ENCODE results near the gene PRIMA1. TPM values are rescaled to one million over a fixed set of nuclear protein-coding genes. Genes with fewer than 3 reads are reported as not detected.

Gene PRIMA1, protein sequence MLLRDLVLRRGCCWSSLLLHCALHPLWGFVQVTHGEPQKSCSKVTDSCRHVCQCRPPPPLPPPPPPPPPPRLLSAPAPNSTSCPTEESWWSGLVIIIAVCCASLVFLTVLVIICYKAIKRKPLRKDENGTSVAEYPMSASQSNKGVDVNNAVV
- total RNA-seq (2011; cell fraction: chromatin; rRNA removed; ENCODE audit: low replicate concordance) = not detected in 2 replicates
- not detected in 2 replicates for total RNA-seq (2011; cell fraction: nucleolus; rRNA removed)
- not detected in 2 replicates for total RNA-seq (2011; cell fraction: nucleoplasm; rRNA removed)
- total RNA-seq (2014; rRNA removed) (not detected in 2 replicates), total RNA-seq (2014; rRNA removed; fragmentation: Illumina TruSeq; extraction: Trizol) (not detected in 2 replicates), total RNA-seq (2015; rRNA removed; fragmentation: Illumina TruSeq; extraction: Trizol) (not detected in 2 replicates), total RNA-seq (2021) (not detected in 2 replicates), polyA plus RNA-seq (2011; rRNA removed) (not detected in 2 replicates), polyA plus RNA-seq (2014; fragmentation: Illumina TruSeq; extraction: Trizol) (not detected in 2 replicates), polyA plus RNA-seq (2014; fragmentation: Nextera tagmentation; extraction: Ambion mirVana) (not detected), polyA plus RNA-seq (2014; rRNA removed) (not detected in 2 replicates), polyA minus RNA-seq (2011; rRNA and poly(A)+ RNA removed) (not detected in 2 replicates), Bru-seq, nascent RNA (not detected), BruChase-seq, experiment 1, labeled RNA remaining after a 2-hour chase (not detected), BruChase-seq, experiment 2, labeled RNA remaining after a 6-hour chase (percentile 2 among the genes with signal in this experiment)
- not detected in 2 replicates for polyA plus RNA-seq (2011; cell fraction: cytosol; rRNA removed)
- polyA plus RNA-seq (2011; cell fraction: nucleus; rRNA removed) = not detected in 2 replicates
- polyA plus RNA-seq (2012) = not detected in 2 replicates
- polyA minus RNA-seq (2011; cell fraction: cytosol; rRNA and poly(A)+ RNA removed) = not detected in 2 replicates
- polyA minus RNA-seq (2011; cell fraction: nucleus; rRNA and poly(A)+ RNA removed) = not detected in 2 replicates
- long read RNA-seq, experiment 1 = 0 reads
- long read RNA-seq, experiment 2 = 0 reads
- long read RNA-seq, experiment 3 = 0 reads

GRCh38 chr14:93788293-93788542 is at the start of gene PRIMA1:
Gene PRIMA1 (minus strand): TSS chr14:93788485. CDS start chr14:93787718, 767 bp downstream.
- ChIA-PET CTCF (ENCODE audit: low intra/inter-chr PET ratio) (no interaction called here), POLR2A (no interaction called here)
- Histone ChIP-seq H3K79me2 (ENCODE audit: control insufficient read depth, insufficient read depth, low read length) (no peaks in the 10 kb centered on the region), H3K9me3 (replicated peaks; ENCODE audit: control insufficient read depth, insufficient read depth, low read depth, low read length) (no peaks in the 10 kb centered on the region), H3K9ac (ENCODE audit: insufficient read depth in 1 of 2, low read depth in 2 of 2, low read length in 2 of 2) (no peak within 1 kb of the TSS), H3K4me2 (ENCODE audit: insufficient read depth, low read length) (no peak within 1 kb of the TSS), H3K27ac (ENCODE audit: extremely low read depth, low read depth, low read length) (no peak within 1 kb of the TSS), H3K27me3 (ENCODE audit: control insufficient read depth in 2 of 2, insufficient read depth in 2 of 2, low read length in 2 of 2) (peaks cover 0 to 14% of the 10 kb centered on the region in 2 experiments; a peak in 1 of 5 replicates), H3K4me1 (replicated peaks in 1 of 2; ENCODE audit: control insufficient read depth in 2 of 2, insufficient read depth in 2 of 2, low read length in 2 of 2) (no peaks in the 10 kb centered on the region; a peak in 1 of 5 replicates), H4K20me1 (replicated peaks; ENCODE audit: control insufficient read depth, insufficient read depth, low read length) (no peaks in the 10 kb centered on the region), H3K36me3 (ENCODE audit: control insufficient read depth, insufficient read depth, low read length) (no peaks in the 10 kb centered on the region), H3K9me1 (ENCODE audit: control insufficient read depth, insufficient read depth, low read length) (no peaks in the 10 kb centered on the region), H3K4me3 (no peak within 1 kb of the TSS), H2AFZ (ENCODE audit: low read depth, low read length) (no peak within 1 kb of the TSS)
- ATAC-seq = no peak
- no peak for FAIRE-seq
- TF ChIP-seq NR2C1 (IDR thresholded peaks at IDR 0.05) (no peak), NR2C1 (tag; IDR thresholded peaks at IDR 0.05) (no peak), ZNF133 (CRISPR knock-in tag; IDR thresholded peaks at IDR 0.05) (no peak), TGIF2 (CRISPR knock-in tag; IDR thresholded peaks at IDR 0.05) (no peak), SAP30 (IDR thresholded peaks at IDR 0.05; ENCODE audit: borderline replicate concordance, insufficient read depth, low read depth, low read length, poor library complexity, severe bottlenecking) (no peak), NFATC3 (IDR thresholded peaks at IDR 0.05) (no peak), ZZZ3 (IDR thresholded peaks at IDR 0.05) (no peak), RBM22 (IDR thresholded peaks at IDR 0.05; ENCODE audit: low read depth, low read length, poor library complexity, severe bottlenecking) (no peak), POLR2G (IDR thresholded peaks at IDR 0.05; ENCODE audit: low read depth, low read length) (no peak)
- no TSS peak for BruUV-seq (replicated peaks)
- in situ Hi-C loops (cut with MboI) = no loop called here
- WGBS (ENCODE audit: insufficient coverage, low coverage, missing lambda C conversion rate) = 7% methylated on average over 16 of the region's 24 CpGs
- intact Hi-C loops (cut with micrococcal nuclease) = no loop called here
- no peak for DNase-seq (ENCODE audit: extremely low read depth in 1 of 4, low spot score in 3 of 4)
